Memory B cell (primary cell): Measurements from ENCODE around the gene GCFC2.

Experiments
- ATAC-seq: fragments of 150-1000 bp; cut with Tn5 transposase; 2 replicates; pipeline ENCODE4 v1.10.0; 2021; ENCODE audit warnings: low read depth, mild to moderate bottlenecking, moderate library complexity
- DNase-seq, 2 donors: peaks; one replicate each; pipeline ENCODE4 v3.0.0; 2022; ENCODE audit warnings: low spot score in 2 of 2
- H3K27ac Mint-ChIP-seq: one replicate; pipeline ENCODE4 v1.8.0; 2022; ENCODE audit warnings: mild to moderate bottlenecking, moderate library complexity, mixed read lengths
- H3K27me3 Mint-ChIP-seq: one replicate; pipeline ENCODE4 v1.8.0; 2022; ENCODE audit warnings: mixed read lengths
- H3K36me3 Mint-ChIP-seq: one replicate; pipeline ENCODE4 v1.8.0; 2022; ENCODE audit warnings: mild to moderate bottlenecking, mixed read lengths
- H3K4me1 Mint-ChIP-seq: one replicate; pipeline ENCODE4 v1.8.0; 2022; ENCODE audit warnings: mixed read lengths
- H3K4me3 Mint-ChIP-seq: one replicate; pipeline ENCODE4 v1.8.0; 2022; ENCODE audit warnings: mild to moderate bottlenecking, moderate library complexity, mixed read lengths
- H3K9me3 Mint-ChIP-seq: one replicate; pipeline ENCODE4 v1.8.0; 2022; ENCODE audit warnings: mixed read lengths

Gene GCFC2

DNA sequence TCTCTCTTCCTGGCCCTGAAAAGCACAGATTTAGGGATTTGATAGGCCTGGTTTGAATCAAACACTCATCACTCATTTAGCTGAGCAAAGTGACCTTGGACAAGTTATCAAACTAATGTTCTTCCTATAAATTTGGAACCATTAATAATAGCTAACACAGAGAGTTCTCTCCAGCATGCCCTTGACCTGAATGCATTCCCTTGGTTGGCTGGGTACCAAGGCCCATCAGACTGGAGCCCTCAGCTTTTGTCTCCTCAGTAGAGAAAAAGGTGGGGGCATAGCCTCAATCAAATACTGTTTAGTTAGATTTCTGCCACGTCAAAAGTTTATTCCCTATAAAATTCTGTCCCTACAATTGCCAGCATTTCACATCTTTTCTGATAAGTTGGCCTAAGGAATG is 77.9 kb downstream of the GCFC2 start:
- peaks cover 17% of the 10 kb centered on the region for H3K27me3 Mint-ChIP-seq
- ATAC-seq: no peak
- no peaks in the 10 kb centered on the region for H3K36me3 Mint-ChIP-seq
- H3K4me3 Mint-ChIP-seq: no peak overlapping the region
- H3K9me3 Mint-ChIP-seq: no peaks in the 10 kb centered on the region
- no peak overlapping the region for H3K27ac Mint-ChIP-seq
- no peaks in the 10 kb centered on the region for H3K4me1 Mint-ChIP-seq
- no peak for DNase-seq

DNA sequence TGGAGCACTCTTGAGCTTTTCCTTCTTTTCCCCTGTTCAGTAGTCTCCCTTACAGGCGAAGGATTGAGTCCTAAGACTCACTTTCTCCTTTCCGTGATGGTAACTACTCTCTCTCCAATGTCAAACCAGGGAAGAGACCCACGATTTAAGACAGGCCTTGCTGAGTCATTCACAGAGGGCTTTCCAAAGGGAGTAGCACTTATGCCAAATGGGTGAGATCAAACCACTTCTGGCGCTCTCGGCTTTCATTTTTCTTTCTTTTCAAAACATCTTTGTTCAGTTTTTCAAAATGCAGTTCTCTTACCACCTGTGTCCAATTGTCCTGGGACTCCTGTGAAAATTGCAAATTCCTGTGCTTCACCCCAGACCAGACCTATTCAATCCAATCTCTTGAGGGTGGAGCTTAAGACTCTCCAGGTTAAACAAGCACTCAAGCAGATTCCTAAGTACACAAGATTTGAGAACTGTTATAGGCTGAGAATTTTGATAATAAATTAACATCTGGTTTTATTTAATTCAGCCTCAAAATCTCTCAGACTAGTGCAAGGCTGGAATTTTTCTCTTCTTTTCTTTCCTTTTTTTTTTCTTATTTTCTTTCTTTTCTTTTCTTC is 78.5 kb downstream of the GCFC2 start:
- ATAC-seq: no peak
- Mint-ChIP-seq H3K36me3 (no peaks in the 10 kb centered on the region), H3K27ac (no peak overlapping the region), H3K4me3 (no peak overlapping the region), H3K27me3 (peaks cover 13% of the 10 kb centered on the region), H3K9me3 (no peaks in the 10 kb centered on the region), H3K4me1 (no peaks in the 10 kb centered on the region)
- DNase-seq: no peak

DNA sequence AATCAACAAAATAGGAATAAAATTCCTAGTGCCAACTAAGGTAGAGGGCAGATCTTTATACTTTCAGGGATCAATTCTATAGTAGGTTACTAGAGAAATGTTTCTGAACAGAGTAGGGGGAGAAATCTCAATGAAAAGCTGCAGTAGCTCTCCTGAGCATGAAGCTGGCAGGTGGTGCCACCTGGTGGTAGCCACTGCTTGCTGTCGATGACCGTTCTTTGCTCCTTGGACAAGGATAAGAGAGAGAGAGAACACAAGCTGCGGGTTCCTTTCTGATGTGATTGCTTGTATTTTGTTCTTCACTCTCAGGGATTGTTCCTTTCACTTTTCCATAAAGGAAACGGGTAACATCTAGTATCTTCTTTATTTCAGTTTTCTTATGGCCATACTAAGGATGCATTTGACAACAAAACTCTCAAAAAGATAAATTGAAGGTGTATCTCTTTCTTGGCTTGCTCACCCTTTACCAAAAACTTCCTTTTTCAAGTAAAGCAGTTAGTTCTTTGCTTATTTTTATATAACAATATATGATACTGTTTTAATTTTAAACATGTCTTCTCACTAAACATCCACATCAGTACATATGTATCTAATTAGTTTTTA is 82.7 kb downstream of the GCFC2 start:
- Mint-ChIP-seq H3K4me3 (no peak overlapping the region), H3K27me3 (peaks cover 21% of the 10 kb centered on the region), H3K27ac (no peak overlapping the region), H3K36me3 (no peaks in the 10 kb centered on the region), H3K9me3 (no peaks in the 10 kb centered on the region), H3K4me1 (no peaks in the 10 kb centered on the region)
- DNase-seq (peak; percentile 37 to 40), ATAC-seq (peak; percentile 74)

DNA sequence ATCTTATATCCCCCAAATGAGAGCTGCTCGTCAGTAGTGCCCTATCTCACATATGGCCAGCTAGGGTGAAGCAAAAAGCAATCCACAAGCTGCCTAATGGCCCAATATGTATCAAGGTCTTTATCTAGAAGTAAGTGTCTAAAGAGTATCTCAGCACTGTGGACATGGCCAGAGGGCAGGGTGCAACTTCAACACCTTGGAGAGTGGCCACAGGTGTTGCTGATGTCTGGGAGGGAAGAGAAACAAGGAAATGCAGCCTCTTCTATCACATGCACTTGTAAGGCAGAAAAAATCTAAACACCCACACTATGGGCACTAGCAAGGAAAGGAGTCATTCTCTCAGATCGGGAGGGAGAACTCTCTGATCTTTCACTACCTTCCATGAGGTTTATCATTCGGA is 87.8 kb downstream of the GCFC2 start:
- Mint-ChIP-seq H3K4me3 (no peak overlapping the region), H3K9me3 (no peaks in the 10 kb centered on the region), H3K4me1 (no peaks in the 10 kb centered on the region), H3K36me3 (no peaks in the 10 kb centered on the region), H3K27me3 (peaks cover 20% of the 10 kb centered on the region), H3K27ac (no peak overlapping the region)
- DNase-seq (no peak), ATAC-seq (no peak)

DNA sequence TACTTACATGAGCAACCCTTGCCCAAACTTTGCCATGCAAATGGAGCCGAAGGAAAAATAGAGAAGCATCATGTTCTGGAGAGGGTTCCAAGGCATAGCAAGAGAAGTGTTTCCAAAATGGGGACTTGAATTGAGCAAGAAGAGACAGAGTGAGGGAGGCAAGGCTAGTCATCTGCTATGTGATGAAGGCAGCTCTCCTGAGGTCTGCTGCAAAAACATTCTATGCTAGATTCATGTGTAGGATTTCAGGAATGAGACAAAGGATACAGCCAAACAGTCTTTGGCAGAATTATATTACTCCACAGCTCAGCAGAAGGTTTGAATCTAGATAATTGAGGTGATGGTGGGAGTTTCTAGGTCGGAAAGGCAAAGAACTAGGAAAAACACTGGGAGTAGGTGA is 88.2 kb downstream of the GCFC2 start:
- Mint-ChIP-seq H3K9me3 (no peaks in the 10 kb centered on the region), H3K27ac (no peak overlapping the region), H3K4me1 (no peaks in the 10 kb centered on the region), H3K4me3 (no peak overlapping the region), H3K27me3 (peaks cover 22% of the 10 kb centered on the region), H3K36me3 (no peaks in the 10 kb centered on the region)
- DNase-seq: no peak
- no peak for ATAC-seq

DNA sequence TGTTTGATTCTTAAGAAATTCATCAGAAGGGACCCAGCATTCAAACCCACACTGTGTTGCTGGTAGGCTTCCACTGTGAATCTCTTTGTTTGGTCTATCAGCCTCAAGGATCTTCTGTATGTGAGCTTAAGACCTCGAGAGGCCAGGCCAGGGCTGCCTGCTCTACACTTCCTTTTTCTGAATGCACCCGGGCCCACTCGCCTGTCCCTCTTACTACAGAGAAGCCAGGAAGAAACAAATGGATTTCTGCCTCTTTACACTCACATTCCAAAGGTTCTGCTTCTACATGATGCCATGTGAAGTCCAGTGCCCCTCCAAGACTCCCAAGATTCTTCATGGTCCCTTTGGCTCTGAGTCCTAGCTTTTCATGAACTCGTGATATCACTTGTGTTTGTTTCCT is 89.5 kb downstream of the GCFC2 start:
- Mint-ChIP-seq H3K9me3 (peaks cover 2% of the 10 kb centered on the region), H3K27me3 (peaks cover 19% of the 10 kb centered on the region)

DNA sequence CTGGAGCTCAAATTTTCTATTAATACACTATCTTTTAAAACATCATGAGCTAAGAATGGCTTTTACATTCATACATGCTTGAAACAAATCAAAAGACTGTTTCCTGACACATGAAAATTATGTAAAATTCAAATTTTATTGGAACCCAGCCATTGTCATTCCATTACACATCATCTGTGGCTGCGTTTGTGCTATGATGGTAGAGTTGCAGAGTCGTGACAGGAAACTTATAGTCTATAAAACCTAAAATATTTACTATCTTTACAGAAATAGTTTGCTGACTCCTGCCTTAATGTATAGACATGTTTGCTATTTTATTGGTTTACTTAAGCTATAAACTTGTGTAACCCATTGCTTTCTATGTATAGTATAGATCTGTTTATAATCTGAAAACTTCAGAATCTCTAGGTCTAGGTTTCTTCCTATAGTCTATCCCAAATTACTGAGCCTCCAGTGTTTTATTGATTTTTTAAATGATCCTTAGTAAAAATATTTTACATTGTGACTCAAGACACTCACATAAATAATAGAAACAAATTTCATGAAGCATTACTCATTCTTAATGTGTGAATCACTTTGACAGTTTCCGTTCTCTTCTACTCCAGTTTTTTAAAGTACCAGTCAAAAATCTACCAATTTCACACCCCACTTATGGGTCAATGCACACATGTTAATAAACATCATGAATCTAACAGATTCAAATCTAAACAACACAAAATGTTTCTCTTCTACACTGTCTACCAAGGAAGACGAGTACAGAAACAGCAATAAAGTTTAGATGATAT is 90.6 kb downstream of the GCFC2 start:
- Mint-ChIP-seq H3K27me3 (peaks cover 17% of the 10 kb centered on the region), H3K36me3 (no peaks in the 10 kb centered on the region), H3K27ac (no peak overlapping the region), H3K9me3 (peaks cover 2% of the 10 kb centered on the region), H3K4me3 (no peak overlapping the region), H3K4me1 (no peaks in the 10 kb centered on the region)
- DNase-seq (no peak), ATAC-seq (no peak)

More for the DNA sequence above, 89.5 kb downstream of the GCFC2 start:
- DNase-seq (no peak), ATAC-seq (no peak)
- no peak overlapping the region for H3K27ac Mint-ChIP-seq
- H3K4me1 Mint-ChIP-seq: no peaks in the 10 kb centered on the region
- no peak overlapping the region for H3K4me3 Mint-ChIP-seq
- H3K36me3 Mint-ChIP-seq: no peaks in the 10 kb centered on the region

DNA sequence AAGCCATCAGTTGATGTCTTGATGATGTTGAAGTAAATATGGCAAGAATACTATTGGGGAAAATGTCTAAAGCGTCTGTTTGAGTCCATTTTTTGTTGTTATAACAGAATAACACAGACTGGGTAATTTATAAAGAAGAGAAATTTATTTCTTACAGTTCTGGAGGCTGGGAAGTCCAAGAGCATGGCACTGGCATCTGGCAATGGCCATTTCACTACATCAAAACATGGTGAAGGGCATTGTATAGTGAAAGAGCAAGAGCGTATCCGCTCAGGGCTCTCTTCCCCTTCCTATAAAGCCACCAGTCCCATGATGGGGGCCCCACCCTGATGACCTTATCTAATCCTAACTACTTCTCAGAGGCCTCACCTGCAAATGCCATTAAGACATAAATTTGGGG is 93.8 kb downstream of the GCFC2 start:
- H3K4me3 Mint-ChIP-seq: no peak overlapping the region
- H3K4me1 Mint-ChIP-seq: no peaks in the 10 kb centered on the region
- peaks cover 13% of the 10 kb centered on the region for H3K27me3 Mint-ChIP-seq
- ATAC-seq (no peak), DNase-seq (no peak)
- H3K36me3 Mint-ChIP-seq: no peaks in the 10 kb centered on the region
- H3K9me3 Mint-ChIP-seq: peaks cover 2% of the 10 kb centered on the region
- H3K27ac Mint-ChIP-seq: no peak overlapping the region

DNA sequence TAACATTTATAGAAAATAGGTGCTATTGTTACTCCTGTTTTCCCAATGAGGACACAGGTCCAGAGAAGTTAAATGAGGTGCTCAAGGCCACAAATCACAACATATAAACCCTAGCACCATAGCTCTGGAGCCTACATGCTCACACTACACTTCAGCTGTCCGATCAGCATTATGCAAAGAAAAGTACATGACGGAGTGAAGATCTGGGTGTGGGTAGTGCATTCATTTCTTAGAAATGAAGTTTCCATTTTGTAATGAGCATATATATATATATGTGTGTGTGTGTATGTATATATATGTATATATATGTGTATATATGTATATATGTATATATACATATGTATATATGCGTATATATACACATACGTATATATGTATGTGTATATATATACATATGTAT is 94.3 kb downstream of the GCFC2 start:
- no peaks in the 10 kb centered on the region for H3K4me1 Mint-ChIP-seq
- peaks cover 2% of the 10 kb centered on the region for H3K9me3 Mint-ChIP-seq
- DNase-seq (no peak), ATAC-seq (no peak)
- H3K27ac Mint-ChIP-seq: no peak overlapping the region
- H3K4me3 Mint-ChIP-seq: no peak overlapping the region
- no peaks in the 10 kb centered on the region for H3K36me3 Mint-ChIP-seq
- peaks cover 18% of the 10 kb centered on the region for H3K27me3 Mint-ChIP-seq

DNA sequence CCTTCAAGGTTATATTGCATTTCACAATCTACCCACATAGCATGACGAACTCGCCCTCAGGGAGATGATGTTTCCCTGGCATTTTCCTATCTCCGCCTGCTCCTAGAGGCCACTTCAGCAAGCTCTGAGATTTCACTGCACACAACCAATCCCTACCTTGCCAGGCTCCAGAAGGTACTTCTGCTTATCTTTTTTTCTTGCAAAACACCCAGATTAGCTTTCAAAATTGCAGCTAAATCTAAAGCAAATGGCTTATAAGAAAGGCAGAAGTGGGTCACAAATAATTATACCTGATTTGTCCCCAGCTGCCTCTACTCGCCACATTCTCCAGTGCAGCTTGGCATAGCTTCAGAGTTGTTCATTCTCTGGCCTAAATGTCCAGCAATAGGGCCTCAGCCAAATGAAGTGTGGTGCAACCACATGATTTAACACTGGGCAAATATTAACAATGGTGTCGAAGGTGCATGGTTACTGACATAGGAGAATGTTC is 96.5 kb downstream of the GCFC2 start:
- peaks cover 20% of the 10 kb centered on the region for H3K27me3 Mint-ChIP-seq
- no peak overlapping the region for H3K4me3 Mint-ChIP-seq
- H3K27ac Mint-ChIP-seq: no peak overlapping the region
- H3K36me3 Mint-ChIP-seq: no peaks in the 10 kb centered on the region
- ATAC-seq: no peak
- DNase-seq: no peak
- no peaks in the 10 kb centered on the region for H3K4me1 Mint-ChIP-seq
- H3K9me3 Mint-ChIP-seq: peaks cover 2% of the 10 kb centered on the region

DNA sequence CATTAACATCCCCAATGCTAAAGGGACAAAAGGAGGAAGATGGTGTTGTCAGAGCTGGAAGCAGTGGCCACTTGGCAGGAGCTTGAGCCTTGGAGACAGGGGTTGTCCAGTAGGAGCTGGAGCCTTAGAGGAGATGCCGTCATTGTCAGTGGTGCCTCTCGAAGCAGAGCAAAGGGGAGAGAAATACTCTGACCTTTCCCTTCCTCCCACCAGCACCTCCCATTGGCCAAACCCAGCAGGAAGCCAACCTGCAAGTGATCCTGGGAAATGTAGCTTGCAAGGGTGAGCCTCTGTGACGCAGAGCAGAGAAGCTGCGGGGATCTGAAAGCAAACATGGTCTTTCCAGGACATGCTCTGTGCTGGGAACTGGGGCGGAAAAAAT is 97.9 kb downstream of the GCFC2 start:
- no peaks in the 10 kb centered on the region for H3K4me1 Mint-ChIP-seq
- no peak for ATAC-seq
- peaks cover 18% of the 10 kb centered on the region for H3K27me3 Mint-ChIP-seq
- no peak overlapping the region for H3K27ac Mint-ChIP-seq
- H3K36me3 Mint-ChIP-seq: no peaks in the 10 kb centered on the region
- DNase-seq: no peak
- peaks cover 2% of the 10 kb centered on the region for H3K9me3 Mint-ChIP-seq
- no peak overlapping the region for H3K4me3 Mint-ChIP-seq
